CD14-positive monocyte (primary cell): ENCODE data around the gene CLSTN3. TPM values are rescaled to one million over a fixed set of nuclear protein-coding genes. Genes with fewer than 3 reads are reported as not detected.

Experiments
- DNase-seq, 3 donors: peaks; one replicate each; pipeline ENCODE4 v3.0.0-alpha.2; 2011 to 2022
- H2AFZ ChIP-seq: 2 replicates; pipeline ENCODE4 v1.6.0; 2012; ENCODE audit warnings: mild to moderate bottlenecking, low read depth, low read length, inconsistent platforms; ENCODE audit not compliant: insufficient read depth, poor library complexity, severe bottlenecking
- H3K27ac ChIP-seq, 2 donors: 1 replicate in 1 of 2; 2 replicates in 1 of 2; pipeline ENCODE4 v1.5.1; 2012 to 2013; ENCODE audit warnings: low read length in 2 of 2, control low read depth in 1 of 2, inconsistent platforms in 1 of 2, low read depth in 1 of 2, mild to moderate bottlenecking in 1 of 2
- H3K27me3 ChIP-seq, 2 donors: one replicate each; pipeline versions ENCODE4 v1.6.0 to v1.6.1; 2011 to 2013; ENCODE audit warnings: low read length in 2 of 2; ENCODE audit not compliant: control insufficient read depth in 2 of 2, insufficient read depth in 2 of 2
- H3K36me3 ChIP-seq, 2 donors: replicated peaks in 1 of 2; 1 replicate in 1 of 2; 2 replicates in 1 of 2; pipeline versions ENCODE4 v1.5.1 to v1.6.1; 2012 to 2013; ENCODE audit warnings: low read length in 2 of 2, control low read depth in 1 of 2, inconsistent platforms in 1 of 2, mild to moderate bottlenecking in 1 of 2; ENCODE audit not compliant: insufficient read depth in 2 of 2, control insufficient read depth in 1 of 2
- H3K4me1 ChIP-seq, 2 donors: 1 replicate in 1 of 2; 2 replicates in 1 of 2; pipeline versions ENCODE4 v1.5.1 to v1.6.1; 2012 to 2013; ENCODE audit warnings: low read length in 2 of 2, control low read depth in 1 of 2, inconsistent platforms in 1 of 2, mild to moderate bottlenecking in 1 of 2, moderate library complexity in 1 of 2; ENCODE audit not compliant: insufficient read depth in 2 of 2, control insufficient read depth in 1 of 2
- H3K4me2 ChIP-seq: replicated peaks from 2 replicates; pipeline ENCODE3; 2012; ENCODE audit warnings: low read length, moderate library complexity, mild to moderate bottlenecking; ENCODE audit not compliant: poor library complexity, severe bottlenecking; ENCODE audit errors: extremely low read depth
- H3K4me3 ChIP-seq, 3 experiments: fragments of 200-600 bp in 1 of 3; sonication (generic) in 1 of 3; replicated peaks in 1 of 3; 1 replicate in 2 of 3; 2 replicates in 1 of 3; pipeline ENCODE4 v1.5.1; 2011 to 2013; ENCODE audit warnings: low read length in 3 of 3, mild to moderate bottlenecking in 3 of 3, control low read depth in 2 of 3, low read depth in 2 of 3, inconsistent platforms in 1 of 3, moderate library complexity in 1 of 3
- H3K79me2 ChIP-seq: 2 replicates; pipeline ENCODE4 v1.6.0; 2012; ENCODE audit warnings: mild to moderate bottlenecking, control low read depth, inconsistent platforms, low read length, moderate library complexity; ENCODE audit not compliant: insufficient read depth
- H3K9ac ChIP-seq: 2 replicates; pipeline ENCODE4 v1.6.0; 2017; ENCODE audit warnings: low read length, mild to moderate bottlenecking; ENCODE audit not compliant: insufficient read depth, poor library complexity, severe bottlenecking
- H3K9me3 ChIP-seq, 2 donors: replicated peaks in 1 of 2; 1 replicate in 1 of 2; 2 replicates in 1 of 2; pipeline versions ENCODE4 v1.5.1 to v1.6.1; 2012 to 2013; ENCODE audit warnings: low read length in 2 of 2, control low read depth in 1 of 2; ENCODE audit not compliant: control insufficient read depth in 1 of 2, insufficient read depth in 1 of 2
- H4K20me1 ChIP-seq: 2 replicates; pipeline ENCODE4 v1.6.0; 2012; ENCODE audit warnings: mild to moderate bottlenecking, low read length, control low read depth, moderate library complexity; ENCODE audit not compliant: insufficient read depth
- H3K27ac Mint-ChIP-seq, 7 donors: one replicate each; pipeline ENCODE4 v1.8.0; 2020; ENCODE audit warnings: mild to moderate bottlenecking in 7 of 7, mixed read lengths in 7 of 7, moderate library complexity in 6 of 7, inconsistent platforms in 2 of 7
- H3K27me3 Mint-ChIP-seq, 3 donors: one replicate each; pipeline ENCODE4 v1.8.0; 2021 to 2022; ENCODE audit warnings: low read depth in 3 of 3, mild to moderate bottlenecking in 3 of 3, mixed read lengths in 3 of 3, moderate library complexity in 3 of 3, inconsistent platforms in 1 of 3
- H3K36me3 Mint-ChIP-seq, 2 donors: one replicate each; pipeline ENCODE4 v1.8.0; 2020; ENCODE audit warnings: mixed read lengths in 2 of 2, inconsistent platforms in 1 of 2, mild to moderate bottlenecking in 1 of 2
- H3K4me1 Mint-ChIP-seq: one replicate; pipeline ENCODE4 v1.8.0; 2020; ENCODE audit warnings: mild to moderate bottlenecking, mixed read lengths
- H3K4me3 Mint-ChIP-seq, 2 donors: one replicate each; pipeline ENCODE4 v1.8.0; 2020; ENCODE audit warnings: mild to moderate bottlenecking in 2 of 2, mixed read lengths in 2 of 2, moderate library complexity in 1 of 2
- H3K9me3 Mint-ChIP-seq, 7 donors: one replicate each; pipeline ENCODE4 v1.8.0; 2020 to 2022; ENCODE audit warnings: mixed read lengths in 7 of 7, mild to moderate bottlenecking in 6 of 7, moderate library complexity in 6 of 7, inconsistent platforms in 2 of 7
- CTCF ChIP-seq: fragments of 200-600 bp; IDR thresholded peaks from one replicate; pipeline ENCODE4 v1.8.0; 2022; ENCODE audit warnings: antibody characterized with exemption, mild to moderate bottlenecking
- WGBS: methylation state at CpG from one replicate; pipeline ENCODE4 v1.1.5; 2013; ENCODE audit warnings: missing lambda C conversion rate; ENCODE audit not compliant: insufficient coverage; 5-methylcytosine and 5-hydroxymethylcytosine counted together
- intact Hi-C, 2 donors: fragments of 100-400 bp; cut with micrococcal nuclease; formaldehyde crosslinking; loops; one replicate each; pipeline versions ENCODE4 v1.15.0 to v1.15.1; 2023
- polyA plus RNA-seq, 3 donors: library from polyadenylated mRNA; depleted of rRNA in 1 of 3; unstranded in 2 of 3; stranded (reverse) in 1 of 3; fragments of 300-500 nt in 2 of 3; fragments of >200 nt in 1 of 3; fragmentation: Illumina TruSeq in 2 of 3; gene quantifications; 1 replicate in 2 of 3; 2 replicates in 1 of 3; pipeline ENCODE4 v1.2.3, GENCODE V29; 2012 to 2021

CLSTN3 gene
- polyA plus RNA-seq, 3 donors, result 13.7 TPM; not detected in 2

GRCh38 chr12:7144414-7145120, 14.4 kb downstream of the CLSTN3 start:
- Histone ChIP-seq H3K9ac (no peak overlapping the region), H3K4me3 (no peak overlapping the region), H4K20me1 (no peaks in the 10 kb centered on the region), H3K9me3 (no peaks in the 10 kb centered on the region), H2AFZ (no peak overlapping the region), H3K4me2 (no peak overlapping the region), H3K27me3 (no peaks in the 10 kb centered on the region), H3K27ac (no peak overlapping the region), H3K4me1 (no peaks in the 10 kb centered on the region), H3K36me3 (peaks cover 0 to 11% of the 10 kb centered on the region in 2 donors), H3K79me2 (no peaks in the 10 kb centered on the region)
- H3K9me3 Mint-ChIP-seq, result peaks cover 0 to 5% (median 0%) of the 10 kb centered on the region in 7 donors
- H3K36me3 Mint-ChIP-seq, result peaks cover 32 to 51% of the 10 kb centered on the region in 2 donors
- peak; percentile 71 for TF ChIP-seq CTCF
- peak in 1 of 3 donors; percentile 24 for DNase-seq
- peaks cover 4% of the 10 kb centered on the region for H3K4me1 Mint-ChIP-seq
- peaks cover 0 to 2% (median 1%) of the 10 kb centered on the region in 3 donors for H3K27me3 Mint-ChIP-seq
- intact Hi-C loops, result loop anchor here in 1 of 2 donors (5.0 to 10.0 kb wide), 2 partner anchors 310 to 493 kb away; no protein-coding TSS in a partner anchor
- H3K4me3 Mint-ChIP-seq, result no peak overlapping the region
- H3K27ac Mint-ChIP-seq, result no peak overlapping the region
- 98% methylated on average over 4 of the region's 11 CpGs for WGBS

GRCh38 chr12:7145671-7146070, 15.5 kb downstream of the CLSTN3 start:
- Histone ChIP-seq H3K4me1 (no peaks in the 10 kb centered on the region), H4K20me1 (no peaks in the 10 kb centered on the region), H3K27me3 (no peaks in the 10 kb centered on the region), H2AFZ (no peak overlapping the region), H3K4me3 (no peak overlapping the region), H3K79me2 (no peaks in the 10 kb centered on the region), H3K9me3 (no peaks in the 10 kb centered on the region), H3K4me2 (no peak overlapping the region), H3K36me3 (peaks cover 0 to 19% of the 10 kb centered on the region in 2 donors), H3K9ac (no peak overlapping the region), H3K27ac (no peak overlapping the region)
- intact Hi-C loops, result loop anchor here in 1 of 2 donors (10.0 kb wide), 1 partner anchor 309 kb away; no protein-coding TSS in a partner anchor
- Mint-ChIP-seq H3K27ac (no peak overlapping the region), H3K4me1 (peaks cover 4% of the 10 kb centered on the region), H3K27me3 (peaks cover 0 to 2% (median 1%) of the 10 kb centered on the region in 3 donors), H3K9me3 (peaks cover 0 to 5% (median 0%) of the 10 kb centered on the region in 7 donors), H3K4me3 (no peak overlapping the region), H3K36me3 (peaks cover 42 to 62% of the 10 kb centered on the region in 2 donors)
- WGBS, result 67% methylated on average over 3 of the region's 4 CpGs
- DNase-seq, result no peak
- TF ChIP-seq CTCF, result no peak
